Tibial nerve (tissue), 3 donors: ENCODE results near the gene FGF1.

Experiments
- POLR2A ChIP-seq, 2 donors: fragments of 450-650 bp; IDR thresholded peaks; one replicate each; pipeline ENCODE4 v1.6.1; 2017; ENCODE audit warnings: antibody characterized with exemption in 2 of 2, mild to moderate bottlenecking in 2 of 2, moderate library complexity in 2 of 2
- TF ChIP-seq, protein P1 (sequence below), 5 experiments: fragments of 200-600 bp in 3 of 5; fragments of 450-650 bp in 2 of 5; sonication (generic) in 3 of 5; IDR thresholded peaks; one replicate each; pipeline ENCODE4 v1.5.1; 2016 to 2019; ENCODE audit warnings: antibody characterized with exemption in 5 of 5, mild to moderate bottlenecking in 3 of 5, moderate library complexity in 2 of 5

DNA sequence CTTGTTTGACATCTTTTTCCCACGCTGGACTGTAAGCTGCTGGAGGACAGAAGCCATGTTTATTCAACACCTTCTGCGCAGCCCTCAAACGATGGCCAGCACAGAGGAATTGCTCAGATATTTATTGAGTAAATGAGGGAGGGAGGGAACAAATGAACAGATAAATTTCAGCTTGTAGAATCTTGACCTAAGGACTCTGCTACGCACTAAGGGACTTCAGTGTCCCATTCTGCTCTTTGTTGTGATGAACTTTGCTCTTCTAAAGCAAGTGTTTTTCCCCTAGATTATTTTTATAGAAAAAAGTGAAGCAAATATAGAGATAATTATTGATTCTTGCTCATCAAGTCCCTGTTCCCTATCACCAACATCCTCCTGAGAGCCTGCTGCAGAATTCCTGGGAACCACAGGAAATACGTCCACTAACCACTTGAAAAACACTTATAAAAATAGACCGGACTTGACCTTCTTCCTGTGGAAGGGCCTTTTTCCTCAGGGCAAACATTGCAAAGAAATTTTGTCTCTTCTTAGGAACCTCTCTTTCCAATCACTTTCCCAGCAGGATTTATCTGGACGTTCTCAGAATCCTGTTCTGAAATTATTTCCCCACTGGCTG is 54.9 kb downstream of the FGF1 start:
- TF ChIP-seq, protein P1, sequence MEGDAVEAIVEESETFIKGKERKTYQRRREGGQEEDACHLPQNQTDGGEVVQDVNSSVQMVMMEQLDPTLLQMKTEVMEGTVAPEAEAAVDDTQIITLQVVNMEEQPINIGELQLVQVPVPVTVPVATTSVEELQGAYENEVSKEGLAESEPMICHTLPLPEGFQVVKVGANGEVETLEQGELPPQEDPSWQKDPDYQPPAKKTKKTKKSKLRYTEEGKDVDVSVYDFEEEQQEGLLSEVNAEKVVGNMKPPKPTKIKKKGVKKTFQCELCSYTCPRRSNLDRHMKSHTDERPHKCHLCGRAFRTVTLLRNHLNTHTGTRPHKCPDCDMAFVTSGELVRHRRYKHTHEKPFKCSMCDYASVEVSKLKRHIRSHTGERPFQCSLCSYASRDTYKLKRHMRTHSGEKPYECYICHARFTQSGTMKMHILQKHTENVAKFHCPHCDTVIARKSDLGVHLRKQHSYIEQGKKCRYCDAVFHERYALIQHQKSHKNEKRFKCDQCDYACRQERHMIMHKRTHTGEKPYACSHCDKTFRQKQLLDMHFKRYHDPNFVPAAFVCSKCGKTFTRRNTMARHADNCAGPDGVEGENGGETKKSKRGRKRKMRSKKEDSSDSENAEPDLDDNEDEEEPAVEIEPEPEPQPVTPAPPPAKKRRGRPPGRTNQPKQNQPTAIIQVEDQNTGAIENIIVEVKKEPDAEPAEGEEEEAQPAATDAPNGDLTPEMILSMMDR (IDR thresholded peaks at IDR 0.05) = no peak
- TF ChIP-seq POLR2A (IDR thresholded peaks at IDR 0.05) = no peak
